ENCODE data around the gene ELF3.

DNA sequence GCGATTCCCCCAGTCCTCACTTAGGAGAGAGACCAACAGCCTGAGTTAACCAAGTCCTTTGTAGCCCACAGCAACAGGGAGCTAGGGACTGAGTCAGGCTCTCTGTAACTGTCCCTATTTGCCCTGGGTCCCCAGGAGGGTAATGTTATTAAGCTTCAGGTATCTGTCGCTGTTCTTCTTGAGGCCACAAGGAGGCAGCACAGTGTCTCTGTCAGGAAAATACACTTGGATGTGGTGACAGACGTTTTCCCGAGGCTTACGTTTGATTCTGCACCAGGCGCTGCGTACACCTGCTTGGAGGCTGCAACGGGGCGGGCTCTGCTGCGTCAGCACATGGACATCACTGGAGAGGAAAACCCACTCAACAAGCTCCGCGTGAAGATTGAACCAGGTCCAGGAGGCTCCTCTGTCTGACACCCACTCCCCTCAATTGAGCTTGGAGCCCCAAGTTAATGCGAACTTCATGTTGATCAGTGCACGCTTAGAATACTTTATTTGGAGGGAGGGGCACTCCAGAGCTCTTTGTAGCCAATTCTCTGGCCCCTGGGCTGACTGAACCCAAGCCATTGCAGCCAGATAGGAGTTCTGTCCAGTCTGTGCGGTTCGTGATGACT, 10.7 kb upstream of the ELF3 start:
- TF ChIP-seq NRF1 (IDR thresholded peaks at IDR 0.05; ENCODE audit: low read depth, low read length), result no peak
- TF ChIP-seq POU5F1 (IDR thresholded peaks at IDR 0.05; ENCODE audit: low read depth, low read length), result no peak
- TF ChIP-seq, protein P1, sequence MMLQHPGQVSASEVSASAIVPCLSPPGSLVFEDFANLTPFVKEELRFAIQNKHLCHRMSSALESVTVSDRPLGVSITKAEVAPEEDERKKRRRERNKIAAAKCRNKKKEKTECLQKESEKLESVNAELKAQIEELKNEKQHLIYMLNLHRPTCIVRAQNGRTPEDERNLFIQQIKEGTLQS (IDR thresholded peaks at IDR 0.05; ENCODE audit: insufficient read depth, low read depth, low read length), result no peak
- TF ChIP-seq BCL11A (IDR thresholded peaks at IDR 0.05; ENCODE audit: low read depth in 2 of 2, low read length in 2 of 2), result no peak
- TF ChIP-seq, protein P2, sequence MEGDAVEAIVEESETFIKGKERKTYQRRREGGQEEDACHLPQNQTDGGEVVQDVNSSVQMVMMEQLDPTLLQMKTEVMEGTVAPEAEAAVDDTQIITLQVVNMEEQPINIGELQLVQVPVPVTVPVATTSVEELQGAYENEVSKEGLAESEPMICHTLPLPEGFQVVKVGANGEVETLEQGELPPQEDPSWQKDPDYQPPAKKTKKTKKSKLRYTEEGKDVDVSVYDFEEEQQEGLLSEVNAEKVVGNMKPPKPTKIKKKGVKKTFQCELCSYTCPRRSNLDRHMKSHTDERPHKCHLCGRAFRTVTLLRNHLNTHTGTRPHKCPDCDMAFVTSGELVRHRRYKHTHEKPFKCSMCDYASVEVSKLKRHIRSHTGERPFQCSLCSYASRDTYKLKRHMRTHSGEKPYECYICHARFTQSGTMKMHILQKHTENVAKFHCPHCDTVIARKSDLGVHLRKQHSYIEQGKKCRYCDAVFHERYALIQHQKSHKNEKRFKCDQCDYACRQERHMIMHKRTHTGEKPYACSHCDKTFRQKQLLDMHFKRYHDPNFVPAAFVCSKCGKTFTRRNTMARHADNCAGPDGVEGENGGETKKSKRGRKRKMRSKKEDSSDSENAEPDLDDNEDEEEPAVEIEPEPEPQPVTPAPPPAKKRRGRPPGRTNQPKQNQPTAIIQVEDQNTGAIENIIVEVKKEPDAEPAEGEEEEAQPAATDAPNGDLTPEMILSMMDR (IDR thresholded peaks at IDR 0.05; ENCODE audit: control extremely low read depth in 1 of 3, insufficient read depth in 1 of 3, low read depth in 1 of 3, low read length in 3 of 3), result peak; percentile 49 to 93 (median 91)
- peak in 1 of 2 experiments; percentile 60; a peak in 2 of 3 replicates for TF ChIP-seq POLR2A (IDR thresholded peaks at IDR 0.05; ENCODE audit: control extremely low read depth in 1 of 2, low read depth in 2 of 2, low read length in 2 of 2)
- no peak for TF ChIP-seq RFX5 (IDR thresholded peaks at IDR 0.05; ENCODE audit: borderline replicate concordance, low read depth, low read length)
- no peak for TF ChIP-seq FOSL1 (IDR thresholded peaks at IDR 0.05; ENCODE audit: insufficient read depth, low read depth, low read length)
- TF ChIP-seq JUN (IDR thresholded peaks at IDR 0.05; ENCODE audit: low read depth, low read length), result no peak
- no peak for TF ChIP-seq EP300 (IDR thresholded peaks at IDR 0.05; ENCODE audit: borderline replicate concordance in 1 of 2, low read depth in 2 of 2, low read length in 2 of 2)
- TF ChIP-seq CREB1 (IDR thresholded peaks at IDR 0.05), result 0 out of 2 replicates have a peak, but pooled peaks have one; percentile 23
- TF ChIP-seq, protein P3, sequence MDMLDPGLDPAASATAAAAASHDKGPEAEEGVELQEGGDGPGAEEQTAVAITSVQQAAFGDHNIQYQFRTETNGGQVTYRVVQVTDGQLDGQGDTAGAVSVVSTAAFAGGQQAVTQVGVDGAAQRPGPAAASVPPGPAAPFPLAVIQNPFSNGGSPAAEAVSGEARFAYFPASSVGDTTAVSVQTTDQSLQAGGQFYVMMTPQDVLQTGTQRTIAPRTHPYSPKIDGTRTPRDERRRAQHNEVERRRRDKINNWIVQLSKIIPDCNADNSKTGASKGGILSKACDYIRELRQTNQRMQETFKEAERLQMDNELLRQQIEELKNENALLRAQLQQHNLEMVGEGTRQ (IDR thresholded peaks at IDR 0.05; ENCODE audit: low read length), result no peak
